ENCODE data around the gene RPS6KA2. TPM values are rescaled to one million over a fixed set of nuclear protein-coding genes. Genes with fewer than 3 reads are reported as not detected.

The RPS6KA2 gene
- total RNA-seq, 4 donors from 2014 or later = 55.4 to 119 (median 76.4) TPM

GRCh38 chr6:166570929-166571713 is 55.9 kb downstream of the RPS6KA2 start:
- H3K9me3 ChIP-seq = no peaks in the 10 kb centered on the region
- TF ChIP-seq POLR2A (IDR thresholded peaks at IDR 0.05) (no peak), CTCF (IDR thresholded peaks at IDR 0.05) (no peak), POLR2AphosphoS5 (IDR thresholded peaks at IDR 0.05) (no peak), EP300 (IDR thresholded peaks at IDR 0.05) (no peak)
- ATAC-seq = no peak
- no peak overlapping the region for H3K4me3 ChIP-seq
- no peaks in the 10 kb centered on the region for H3K27me3 ChIP-seq
- no peak overlapping the region for H3K27ac ChIP-seq
- peaks cover 0 to 8% (median 0%) of the 10 kb centered on the region in 3 donors for H3K4me1 ChIP-seq
- no peaks in the 10 kb centered on the region for H3K36me3 ChIP-seq
- 82 to 85% methylated on average over 16 to 22 of the region's 22 CpGs for WGBS, 2 donors (ENCODE audit: low coverage in 1 of 2)

- TF ChIP-seq POLR2A (IDR thresholded peaks at IDR 0.05) = no peak
- Histone ChIP-seq H3K27me3 (no peaks in the 10 kb centered on the region), H3K27ac (no peak overlapping the region), H3K4me3 (no peak overlapping the region), H3K4me1 (peaks cover 0 to 8% (median 0%) of the 10 kb centered on the region in 3 donors), H3K9me3 (no peaks in the 10 kb centered on the region), H3K36me3 (peaks cover 0 to 10% of the 10 kb centered on the region in 2 donors)
- WGBS, 2 donors (ENCODE audit: low coverage in 1 of 2) = 90 to 100% methylated on average over 1 to 2 of the region's 13 CpGs
- no peak for ATAC-seq
Observed at GRCh38 chr6:166569206-166569605, 57.8 kb downstream of the RPS6KA2 start.

- TF ChIP-seq EP300 (IDR thresholded peaks at IDR 0.05) (no peak), POLR2AphosphoS5 (IDR thresholded peaks at IDR 0.05) (no peak), POLR2A (IDR thresholded peaks at IDR 0.05) (no peak), CTCF (IDR thresholded peaks at IDR 0.05) (no peak)
- H3K27me3 ChIP-seq = no peaks in the 10 kb centered on the region
- H3K27ac ChIP-seq = no peak overlapping the region
- ATAC-seq = no peak
- WGBS, 2 donors (ENCODE audit: low coverage in 1 of 2) = 88 to 95% methylated on average over 3 to 4 of the region's 8 CpGs
- peaks cover 0 to 16% of the 10 kb centered on the region in 2 donors for H3K36me3 ChIP-seq
- peaks cover 0 to 6% (median 0%) of the 10 kb centered on the region in 3 donors for H3K4me1 ChIP-seq
- no peaks in the 10 kb centered on the region for H3K9me3 ChIP-seq
- H3K4me3 ChIP-seq = no peak overlapping the region
Observed at GRCh38 chr6:166567813-166568212, 59.2 kb downstream of the RPS6KA2 start.

GRCh38 chr6:166567107-166567506 is 59.9 kb downstream of the RPS6KA2 start:
- WGBS, 2 donors (ENCODE audit: low coverage in 1 of 2) = 47 to 63% methylated on average over 2 to 7 of the region's 8 CpGs
- H3K27me3 ChIP-seq = no peaks in the 10 kb centered on the region
- H3K9me3 ChIP-seq = no peaks in the 10 kb centered on the region
- H3K4me1 ChIP-seq = no peaks in the 10 kb centered on the region
- TF ChIP-seq CTCF (IDR thresholded peaks at IDR 0.05) (no peak), POLR2A (IDR thresholded peaks at IDR 0.05) (no peak), POLR2AphosphoS5 (IDR thresholded peaks at IDR 0.05) (peak; percentile 16)
- peak; percentile 44 for ATAC-seq
- H3K4me3 ChIP-seq = no peak overlapping the region
- peaks cover 0 to 18% of the 10 kb centered on the region in 2 donors for H3K36me3 ChIP-seq
- H3K27ac ChIP-seq = no peak overlapping the region

- Histone ChIP-seq H3K27ac (no peak overlapping the region), H3K27me3 (no peaks in the 10 kb centered on the region), H3K4me1 (no peaks in the 10 kb centered on the region), H3K36me3 (peaks cover 0 to 18% of the 10 kb centered on the region in 2 donors), H3K9me3 (no peaks in the 10 kb centered on the region), H3K4me3 (no peak overlapping the region)
- no peak for ATAC-seq
- WGBS, 2 donors (ENCODE audit: low coverage in 1 of 2) = 100% methylated on average over 4 of the region's 12 CpGs
- no peak for TF ChIP-seq POLR2A (IDR thresholded peaks at IDR 0.05)
Observed at GRCh38 chr6:166566026-166567011, 60.7 kb downstream of the RPS6KA2 start.

Data from gastroesophageal sphincter (tissue), 4 donors.